H1 (cell line): ENCODE data around the gene MIER2. TPM values are rescaled to one million over a fixed set of nuclear protein-coding genes. Genes with fewer than 3 reads are reported as not detected.

Source experiments
- CTCF ChIA-PET: fragments of 300-600 bp; sonication (Branson Sonifier 250); formaldehyde crosslinking; loops from one replicate; lab custom pipeline; 2021; ENCODE audit not compliant: partially characterized antibody; lab: Charles Lee
- POLR2A ChIA-PET: fragments of 300-600 bp; sonication (Branson Sonifier 250); formaldehyde crosslinking; loops from one replicate; lab custom pipeline; 2021; ENCODE audit warnings: inconsistent platforms; ENCODE audit not compliant: partially characterized antibody; lab: Charles Lee
- DNase-seq, 2 experiments: peaks; one replicate each; pipeline versions ENCODE4 v3.0.0 to v3.0.0-alpha.2; 2010 to 2022; ENCODE audit warnings: low spot score in 2 of 2, low read depth in 1 of 2, mixed read lengths in 1 of 2
- FAIRE-seq: peaks from 2 replicates; lab custom pipeline; 2011; peaks lifted over from hg19 to GRCh38; lab: Jason Lieb, UNC
- H2AFZ ChIP-seq: 2 replicates; pipeline ENCODE4 v1.8.1; 2012; ENCODE audit warnings: low read length, inconsistent platforms
- H2AK5ac ChIP-seq: 2 replicates; pipeline ENCODE4 v1.6.1; 2013; ENCODE audit warnings: low read depth, low read length
- H2BK120ac ChIP-seq: replicated peaks from 2 replicates; pipeline ENCODE3; 2013; ENCODE audit warnings: low read depth, low read length, inconsistent platforms
- H2BK12ac ChIP-seq: 2 replicates; pipeline ENCODE4 v1.6.1; 2013; ENCODE audit warnings: low read depth, low read length
- H2BK15ac ChIP-seq: 2 replicates; pipeline ENCODE4 v1.6.1; 2013; ENCODE audit warnings: low read length
- H2BK20ac ChIP-seq: 2 replicates; pipeline ENCODE4 v1.6.1; 2013; ENCODE audit warnings: low read length
- H2BK5ac ChIP-seq: 2 replicates; pipeline ENCODE4 v1.6.1; 2013; ENCODE audit warnings: low read depth, low read length
- H3K14ac ChIP-seq: 2 replicates; pipeline ENCODE4 v1.6.1; 2013; ENCODE audit warnings: inconsistent platforms; ENCODE audit not compliant: insufficient read length
- H3K18ac ChIP-seq: 2 replicates; pipeline ENCODE4 v1.6.1; 2013; ENCODE audit warnings: low read length; ENCODE audit errors: extremely low read depth
- H3K23ac ChIP-seq: 2 replicates; pipeline ENCODE4 v1.6.1; 2013; ENCODE audit warnings: inconsistent platforms; ENCODE audit not compliant: insufficient read length
- H3K23me2 ChIP-seq: 2 replicates; pipeline ENCODE4 v1.6.1; 2013; ENCODE audit warnings: low read depth, low read length
- H3K27ac ChIP-seq: 2 replicates; pipeline ENCODE4 v1.6.1; 2011; ENCODE audit warnings: low read depth, low read length, inconsistent platforms
- H3K27me3 ChIP-seq, 4 experiments: replicated peaks in 1 of 4; 1 replicate in 1 of 4; 2 replicates in 3 of 4; pipeline versions ENCODE4 v1.6.1 to v1.8.1; 2011 to 2013; ENCODE audit warnings: low read length in 3 of 4, mild to moderate bottlenecking in 3 of 4, inconsistent platforms in 2 of 4, mixed read lengths in 2 of 4, moderate library complexity in 1 of 4; ENCODE audit not compliant: control insufficient read depth in 3 of 4, insufficient read depth in 3 of 4; ENCODE audit errors: extremely low read depth in 1 of 4
- H3K36me3 ChIP-seq, 4 experiments: 2 replicates each; pipeline versions ENCODE4 v1.6.1 to v1.8.1; 2011 to 2013; ENCODE audit warnings: mild to moderate bottlenecking in 4 of 4, low read length in 3 of 4, moderate library complexity in 2 of 4, control low read depth in 1 of 4, inconsistent platforms in 1 of 4; ENCODE audit not compliant: insufficient read depth in 4 of 4, control insufficient read depth in 2 of 4
- H3K4ac ChIP-seq: replicated peaks from 2 replicates; pipeline ENCODE3; 2013; ENCODE audit warnings: low read length, low read depth, mixed read lengths, inconsistent platforms; ENCODE audit not compliant: insufficient read length
- H3K4me1 ChIP-seq, 4 experiments: replicated peaks in 1 of 4; 1 replicate in 1 of 4; 2 replicates in 3 of 4; pipeline versions ENCODE4 v1.6.1 to v1.8.1; 2011 to 2013; ENCODE audit warnings: low read length in 3 of 4, inconsistent platforms in 2 of 4, mixed read lengths in 1 of 4; ENCODE audit not compliant: insufficient read depth in 4 of 4, control insufficient read depth in 3 of 4
- H3K4me2 ChIP-seq, 2 experiments: 2 replicates each; pipeline versions ENCODE4 v1.6.1 to v1.8.1; 2011 to 2013; ENCODE audit warnings: low read depth in 2 of 2, low read length in 2 of 2, control low read depth in 1 of 2, inconsistent platforms in 1 of 2, mild to moderate bottlenecking in 1 of 2; ENCODE audit not compliant: insufficient read depth in 1 of 2
- H3K4me3 ChIP-seq, 4 experiments: fragments of 200-600, 300-600 bp in 1 of 4; sonication (generic), shearing (Covaris generic), sonication (Bioruptor Twin) in 1 of 4; 2 replicates each; pipeline versions ENCODE4 v1.5.1 to v1.8.1; 2011 to 2016; ENCODE audit warnings: low read length in 4 of 4, low read depth in 3 of 4, control low read depth in 2 of 4, inconsistent platforms in 2 of 4, mild to moderate bottlenecking in 2 of 4, mixed read lengths in 1 of 4, moderate library complexity in 1 of 4; ENCODE audit not compliant: insufficient read depth in 2 of 4; ENCODE audit errors: extremely low read depth in 1 of 4
- H3K56ac ChIP-seq: replicated peaks from 2 replicates; pipeline ENCODE3; 2013; ENCODE audit warnings: low read depth, mild to moderate bottlenecking, mixed read lengths, low read length, inconsistent platforms; ENCODE audit not compliant: insufficient read length
- H3K79me1 ChIP-seq: 2 replicates; pipeline ENCODE4 v1.6.1; 2013; ENCODE audit warnings: low read depth, low read length, control low read depth
- H3K79me2 ChIP-seq, 2 experiments: 2 replicates each; pipeline versions ENCODE4 v1.6.1 to v1.8.1; 2012 to 2013; ENCODE audit warnings: low read length in 2 of 2, mild to moderate bottlenecking in 2 of 2, inconsistent platforms in 1 of 2; ENCODE audit not compliant: insufficient read depth in 2 of 2, control insufficient read depth in 1 of 2
- H3K9ac ChIP-seq, 4 experiments: replicated peaks in 1 of 4; 1 replicate in 1 of 4; 2 replicates in 3 of 4; pipeline versions ENCODE4 v1.6.1 to v1.8.1; 2011 to 2013; ENCODE audit warnings: low read depth in 3 of 4, low read length in 3 of 4, control low read depth in 2 of 4, mild to moderate bottlenecking in 2 of 4, moderate library complexity in 2 of 4, inconsistent platforms in 1 of 4; ENCODE audit errors: extremely low read depth in 1 of 4
- H3K9me3 ChIP-seq, 2 experiments: 2 replicates each; pipeline versions ENCODE4 v1.6.1 to v1.8.1; 2012 to 2013; ENCODE audit warnings: mild to moderate bottlenecking in 2 of 2, moderate library complexity in 2 of 2, control low read depth in 1 of 2, inconsistent platforms in 1 of 2, low read depth in 1 of 2, low read length in 1 of 2, mixed read lengths in 1 of 2; ENCODE audit not compliant: insufficient read depth in 2 of 2
- H4K20me1 ChIP-seq, 2 experiments: replicated peaks in 1 of 2; 2 replicates each; pipeline versions ENCODE3 to v1.8.1; 2011 to 2013; ENCODE audit warnings: inconsistent platforms in 2 of 2, low read length in 2 of 2, mild to moderate bottlenecking in 1 of 2; ENCODE audit not compliant: insufficient read depth in 2 of 2, control insufficient read depth in 1 of 2
- H4K5ac ChIP-seq: 2 replicates; pipeline ENCODE4 v1.6.1; 2013; ENCODE audit warnings: low read length, low read depth, mixed read lengths, inconsistent platforms; ENCODE audit not compliant: insufficient read length
- H4K8ac ChIP-seq: 2 replicates; pipeline ENCODE4 v1.8.0; 2013; ENCODE audit warnings: mild to moderate bottlenecking, moderate library complexity, low read length, inconsistent platforms; ENCODE audit not compliant: insufficient read depth; ENCODE audit errors: extremely low read depth
- H4K91ac ChIP-seq: replicated peaks from 2 replicates; pipeline ENCODE3; 2013; ENCODE audit warnings: low read length, mixed read lengths, inconsistent platforms; ENCODE audit not compliant: insufficient read length
- CBX8 ChIP-seq: fragments of 300-800, 300-1000 bp; sonication (generic); IDR thresholded peaks from 2 replicates; pipeline ENCODE4 v1.7.1; 2016; ENCODE audit warnings: low read depth, low read length, borderline replicate concordance
- CHD1 ChIP-seq: IDR thresholded peaks from 2 replicates; pipeline ENCODE4 v1.6.1; 2012; ENCODE audit warnings: low read depth, low read length, improper control_type of control experiment
- CREB1 ChIP-seq: IDR thresholded peaks from 2 replicates; pipeline ENCODE4 v1.6.1; 2012; ENCODE audit warnings: inconsistent platforms
- EP300 ChIP-seq, 2 experiments: IDR thresholded peaks; 1 replicate in 1 of 2; 2 replicates in 1 of 2; pipeline ENCODE4 v1.6.1; 2011 to 2012; ENCODE audit warnings: low read depth in 2 of 2, low read length in 2 of 2, mild to moderate bottlenecking in 2 of 2, borderline replicate concordance in 1 of 2, inconsistent platforms in 1 of 2, moderate library complexity in 1 of 2
- GTF2F1 ChIP-seq: IDR thresholded peaks from 2 replicates; pipeline ENCODE4 v1.6.1; 2012; ENCODE audit warnings: low read depth, low read length, improper control_type of control experiment, borderline replicate concordance
- HDAC6 ChIP-seq: IDR thresholded peaks from one replicate; pipeline ENCODE4 v1.7.1; 2012; ENCODE audit warnings: low read depth, mild to moderate bottlenecking, inconsistent platforms, low read length, moderate library complexity
- SUZ12 ChIP-seq: fragments of 200-600 bp; sonication (generic); IDR thresholded peaks from 2 replicates; pipeline ENCODE4 v1.6.1; 2012; ENCODE audit warnings: mild to moderate bottlenecking, inconsistent platforms, low read length, moderate library complexity, mixed read lengths
- TBP ChIP-seq: IDR thresholded peaks from 2 replicates; pipeline ENCODE4 v1.6.1; 2011; ENCODE audit warnings: low read depth, low read length, improper control_type of control experiment
- ZNF274 ChIP-seq: IDR thresholded peaks from 2 replicates; pipeline ENCODE4 v1.7.0; 2012; ENCODE audit warnings: low read length, borderline replicate concordance; ENCODE audit errors: extremely low read depth
- WGBS, 2 experiments: shearing (Covaris generic) in 1 of 2; methylation state at CpG; one replicate each; pipeline versions ENCODE4 v1.1.6 to v1.1.7; 2013 to 2015; ENCODE audit warnings: low lambda C conversion rate in 2 of 2, mixed read lengths in 2 of 2, inconsistent platforms in 1 of 2, low coverage in 1 of 2, missing lambda C conversion rate in 1 of 2; ENCODE audit not compliant: insufficient replicate concordance in 2 of 2, insufficient coverage in 1 of 2, insufficient read length in 1 of 2; ENCODE audit errors: extremely low coverage in 1 of 2, missing lambda C conversion rate in 1 of 2; 5-methylcytosine and 5-hydroxymethylcytosine counted together
- polyA plus RNA-seq, 7 experiments: library from polyadenylated mRNA; depleted of rRNA in 3 of 7; stranded (reverse) in 5 of 7; unstranded in 2 of 7; fragments of >200 nt in 5 of 7; fragments of 200-250 nt in 2 of 7; gene quantifications; 1 replicate in 5 of 7; 2 replicates in 1 of 7; 4 replicates in 1 of 7; pipeline versions ENCODE4 v1.2.1 to v1.2.3, GENCODE V29; 2011 to 2013; ENCODE audit warnings: missing spikeins in 2 of 7, mixed read lengths in 2 of 7
- total RNA-seq: library from RNA; stranded (reverse); fragmentation: NEBNext Ultra II Directional; extraction: Animal tissue kit (Norgen Biotek cat#: 25700); gene quantifications from 2 replicates; pipeline ENCODE4 v1.2.1, GENCODE V29; 2021
- TF ChIP-seq, protein P1 (sequence below): IDR thresholded peaks from 2 replicates; pipeline ENCODE4 v1.6.1; 2012; ENCODE audit warnings: inconsistent platforms
- TF ChIP-seq, protein P2 (sequence below): IDR thresholded peaks from 2 replicates; pipeline ENCODE4 v1.6.1; 2011; ENCODE audit warnings: low read depth, mild to moderate bottlenecking, low read length; ENCODE audit not compliant: insufficient read depth

The MIER2 gene
- total and polyA plus RNA-seq, 2 of the 8 experiments (the other 6 are each of a cell fraction or from before 2014, with no cell fraction given), result 30.3 to 48.3 TPM

DNA sequence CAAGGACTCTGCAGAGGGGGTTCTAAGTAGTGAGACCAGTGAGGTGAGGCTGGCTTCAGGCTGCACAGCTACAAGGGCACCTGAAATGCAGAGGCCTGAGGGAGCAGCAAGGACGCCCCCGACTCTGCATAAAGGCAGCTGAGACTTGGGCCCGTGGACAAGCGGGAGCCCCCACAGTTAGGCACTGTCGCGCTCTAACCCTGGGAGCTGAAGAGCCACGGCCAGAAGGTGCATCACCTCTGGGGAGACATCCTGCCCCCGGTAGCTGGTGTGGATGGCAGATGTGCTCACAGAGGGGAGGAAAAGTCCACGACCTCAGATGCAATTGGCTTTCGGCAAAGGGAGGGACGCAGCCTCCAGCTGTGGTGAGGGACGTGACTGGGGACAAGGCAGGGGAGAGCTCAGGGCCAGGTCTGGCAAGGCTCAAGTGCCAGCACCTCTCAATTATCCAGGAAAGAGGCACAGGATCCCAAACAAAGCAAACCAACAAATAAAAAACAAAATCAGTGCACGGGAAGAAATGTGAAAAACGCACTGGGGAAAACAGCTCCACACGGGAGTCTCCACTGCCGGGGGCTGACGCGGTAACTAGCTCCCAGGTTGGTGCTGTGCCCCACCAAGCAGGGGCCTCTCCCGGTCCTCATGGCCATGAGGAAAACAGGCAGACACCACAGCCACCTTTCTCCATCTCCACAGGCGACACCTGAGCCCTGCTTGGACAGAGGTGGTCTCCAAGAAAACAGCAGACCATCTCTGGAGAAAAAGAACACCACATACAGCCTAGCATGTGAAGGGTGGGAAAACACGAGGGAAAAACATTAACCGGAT lies 30.4 kb downstream of the MIER2 start:
- Histone ChIP-seq H3K4me3 (no peak overlapping the region), H2BK120ac (no peak overlapping the region), H2BK5ac (no peak overlapping the region), H3K27ac (no peak overlapping the region), H3K23me2 (no peaks in the 10 kb centered on the region), H2BK20ac (no peak overlapping the region), H4K20me1 (peaks cover 4 to 24% of the 10 kb centered on the region in 2 experiments), H3K14ac (no peak overlapping the region), H3K79me2 (peaks cover 0 to 14% of the 10 kb centered on the region in 2 experiments; a peak in 1 of 4 replicates), H3K4me1 (no peaks in the 10 kb centered on the region; a peak in 1 of 7 replicates), H3K79me1 (peaks cover 7% of the 10 kb centered on the region), H3K18ac (no peak overlapping the region), H4K91ac (no peak overlapping the region), H2BK12ac (no peak overlapping the region), H4K8ac (no peak overlapping the region), H3K27me3 (no peaks in the 10 kb centered on the region), H3K36me3 (peaks cover 5 to 32% (median 16%) of the 10 kb centered on the region in 4 experiments; a peak in 6 of 8 replicates), H3K4ac (no peak overlapping the region), H3K23ac (no peak overlapping the region), H4K5ac (no peak overlapping the region), H3K4me2 (no peak overlapping the region), H3K9ac (no peak overlapping the region), H3K9me3 (no peaks in the 10 kb centered on the region), H2AFZ (no peak overlapping the region), H2BK15ac (no peak overlapping the region), H3K56ac (no peak overlapping the region), H2AK5ac (no peak overlapping the region)
- 88% methylated on average over 22 of the region's 22 CpGs; no CpG with 5 or more reads in 1 of the 2 experiments for WGBS, 2 experiments
- no peak for DNase-seq
- CTCF ChIA-PET, result interaction anchor here (1.2 to 1.8 kb wide), 2 partner anchors 9 to 21 kb away, joined by 4 to 5 read pairs; no protein-coding TSS in a partner anchor
- FAIRE-seq, result no peak
- POLR2A ChIA-PET, result interaction anchor here (0.9 to 1.8 kb wide), 5 partner anchors 10 to 58 kb away, joined by 3 to 6 read pairs (median 4); no protein-coding TSS in a partner anchor
- TF ChIP-seq, protein P1, sequence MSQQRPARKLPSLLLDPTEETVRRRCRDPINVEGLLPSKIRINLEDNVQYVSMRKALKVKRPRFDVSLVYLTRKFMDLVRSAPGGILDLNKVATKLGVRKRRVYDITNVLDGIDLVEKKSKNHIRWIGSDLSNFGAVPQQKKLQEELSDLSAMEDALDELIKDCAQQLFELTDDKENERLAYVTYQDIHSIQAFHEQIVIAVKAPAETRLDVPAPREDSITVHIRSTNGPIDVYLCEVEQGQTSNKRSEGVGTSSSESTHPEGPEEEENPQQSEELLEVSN, result no peak
- TF ChIP-seq HDAC6 (no peak), CREB1 (no peak), EP300 (IDR thresholded peaks at IDR 0.05; ENCODE audit: borderline replicate concordance in 1 of 2, low read depth in 2 of 2, low read length in 2 of 2) (no peak), CBX8 (no peak), CHD1 (no peak), TBP (no peak), GTF2F1 (no peak), ZNF274 (no peak), SUZ12 (no peak)
- TF ChIP-seq, protein P2, sequence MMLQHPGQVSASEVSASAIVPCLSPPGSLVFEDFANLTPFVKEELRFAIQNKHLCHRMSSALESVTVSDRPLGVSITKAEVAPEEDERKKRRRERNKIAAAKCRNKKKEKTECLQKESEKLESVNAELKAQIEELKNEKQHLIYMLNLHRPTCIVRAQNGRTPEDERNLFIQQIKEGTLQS, result no peak
